GM19328 (cell line): ENCODE measurements around the gene ADAM21.
"Not testable (repeated sequence)": the region's sequence is repeated elsewhere in the genome, so short reads cannot be mapped to it uniquely, and the experiment has no call there.

ENCODE experiments used
- ATAC-seq: cut with Tn5 transposase; IDR thresholded peaks from one replicate; pipeline ENCODE4 v1.9.1; 2021; ENCODE audit warnings: mild to moderate bottlenecking, moderate library complexity; ENCODE audit not compliant: unreplicated experiment

Gene ADAM21

DNA sequence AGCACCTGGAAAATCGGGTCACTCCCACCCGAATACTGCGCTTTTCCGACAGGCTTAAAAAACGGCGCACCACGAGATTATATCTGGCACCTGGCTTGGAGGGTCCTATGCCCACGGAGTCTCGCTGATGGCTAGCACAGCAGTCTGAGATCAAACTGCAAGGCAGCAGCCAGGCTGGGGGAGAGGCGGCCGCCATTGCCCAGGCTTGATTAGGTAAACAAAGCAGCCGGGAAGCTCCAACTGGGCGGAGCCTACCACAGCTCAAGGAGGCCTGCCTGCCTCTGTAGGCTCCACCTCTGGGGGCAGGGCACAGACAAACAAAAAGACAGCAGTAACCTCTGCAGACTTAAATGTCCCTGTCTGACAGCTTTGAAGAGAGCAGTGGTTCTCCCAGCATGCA lies 23.5 kb downstream of the ADAM21 start:
- ATAC-seq = not testable (repeated sequence)

DNA sequence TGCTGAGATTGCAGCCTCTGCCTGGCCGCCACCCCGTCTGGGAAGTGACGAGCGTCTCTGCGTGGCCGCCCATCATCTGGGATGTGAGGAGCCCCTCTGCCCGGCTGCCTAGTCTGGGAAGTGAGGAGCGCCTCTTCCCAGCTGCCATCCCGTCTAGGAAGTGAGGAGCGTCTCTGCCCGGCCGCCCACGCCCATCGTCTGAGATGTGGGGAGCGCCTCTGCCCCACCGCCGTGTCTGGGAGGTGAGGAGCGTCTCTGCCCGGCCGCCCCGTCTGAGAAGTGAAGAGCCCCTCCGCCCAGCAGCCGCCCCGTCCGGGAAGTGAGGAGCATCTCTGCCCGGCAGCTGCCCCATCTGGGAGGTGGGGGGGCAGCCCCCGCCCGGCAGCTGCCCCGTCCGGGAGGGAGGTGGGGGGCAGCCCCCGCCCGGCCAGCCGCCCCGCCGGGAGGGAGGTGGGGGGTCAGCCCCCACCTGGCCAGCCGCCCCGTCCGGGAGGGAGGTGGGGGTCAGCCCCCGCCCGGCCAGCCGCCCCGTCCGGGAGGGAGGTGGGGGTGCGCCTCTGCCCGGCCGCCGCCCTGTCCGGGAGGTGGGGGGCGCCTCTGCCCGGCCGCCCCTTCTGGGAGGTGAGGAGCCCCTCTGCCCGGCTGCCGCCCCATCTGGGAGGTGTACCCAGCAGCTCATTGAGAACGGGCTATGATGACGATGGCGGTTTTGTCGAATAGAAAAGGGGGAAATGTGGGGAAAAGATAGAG lies 25.6 kb downstream of the ADAM21 start:
- not testable (repeated sequence) for ATAC-seq

DNA sequence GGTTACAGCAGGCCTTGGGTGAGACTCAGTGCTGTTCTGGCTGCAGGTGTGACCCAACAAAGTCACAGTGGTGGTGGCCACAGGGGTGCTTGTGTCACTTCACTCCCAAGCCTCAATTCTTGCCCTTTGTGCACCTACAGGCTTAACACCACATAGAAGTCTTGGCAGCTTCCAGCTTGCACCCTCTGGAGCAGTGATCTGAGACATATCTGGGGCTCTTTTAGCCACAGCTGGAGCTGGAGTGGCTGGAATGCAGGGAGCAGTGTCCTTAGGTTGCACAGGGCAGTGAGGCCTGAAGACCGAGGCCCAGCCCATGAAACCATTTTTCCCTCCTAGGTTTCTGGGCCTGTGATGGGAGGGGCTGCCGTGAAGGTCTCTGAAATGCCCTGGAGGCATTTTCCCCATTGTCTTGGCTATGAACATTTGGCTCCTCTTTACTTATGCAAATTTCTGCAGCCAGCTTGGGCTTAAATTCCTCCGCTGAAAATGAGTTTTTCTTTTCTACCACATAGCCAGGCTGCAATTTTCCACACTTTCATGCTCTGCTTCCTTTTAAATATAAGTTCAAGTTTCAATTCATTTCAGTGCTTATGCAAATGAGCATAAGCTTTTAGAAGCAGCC lies 37.7 kb downstream of the ADAM21 start:
- no peak for ATAC-seq

DNA sequence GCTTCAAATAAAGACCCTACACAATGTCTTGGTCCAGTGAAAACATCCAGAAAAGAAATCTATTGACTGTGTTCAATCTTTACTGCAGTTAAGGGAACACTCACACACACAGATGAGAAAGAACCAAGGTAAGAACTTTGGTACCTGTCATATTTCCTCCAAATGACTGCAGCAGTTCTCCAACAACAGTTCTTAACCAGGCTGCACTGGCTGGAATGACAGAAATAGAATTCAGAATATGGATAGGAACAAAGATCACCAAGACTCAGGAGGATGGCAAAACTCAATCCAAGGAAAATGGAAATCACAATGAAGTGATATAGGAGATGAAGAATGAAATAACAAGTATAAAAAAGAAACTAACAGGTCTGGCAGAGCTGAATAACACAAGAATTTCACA lies 46.2 kb downstream of the ADAM21 start:
- ATAC-seq = no peak
